GM12878 (cell line): ENCODE results near the gene PHOSPHO1. TPM values are rescaled to one million over a fixed set of nuclear protein-coding genes. Genes with fewer than 3 reads are reported as not detected.
A peak's percentile ranks its signal among the peaks of the same experiment; 100 is the strongest.

Experiments
- BACH1 ChIP-seq: fragments of 450-650 bp; IDR thresholded peaks from 2 replicates; pipeline ENCODE4 v1.6.1; 2017; ENCODE audit warnings: mild to moderate bottlenecking, borderline replicate concordance
- CEBPB ChIP-seq, 2 experiments: fragments of 150-350 bp in 1 of 2; IDR thresholded peaks; 2 replicates each; pipeline ENCODE4 v1.6.1; 2012 to 2014; ENCODE audit warnings: low read depth in 2 of 2, low read length in 2 of 2, borderline replicate concordance in 1 of 2, inconsistent platforms in 1 of 2
- CHD1 ChIP-seq: IDR thresholded peaks from 2 replicates; pipeline ENCODE4 v1.6.1; 2012; ENCODE audit warnings: low read depth, low read length, improper control_type of control experiment
- CHD2 ChIP-seq: IDR thresholded peaks from 2 replicates; pipeline ENCODE4 v1.6.1; 2011; ENCODE audit warnings: low read depth, low read length, improper control_type of control experiment, borderline replicate concordance
- CREB1 ChIP-seq: IDR thresholded peaks from 2 replicates; pipeline ENCODE4 v1.6.1; 2012; ENCODE audit warnings: low read depth, mild to moderate bottlenecking, inconsistent platforms
- ETV6 ChIP-seq, 2 experiments: fragments of 450-650 bp in 1 of 2; IDR thresholded peaks in 1 of 2; conservative IDR thresholded peaks in 1 of 2; 2 replicates each; pipeline ENCODE4 v1.6.1; 2014; ENCODE audit warnings: antibody characterized with exemption in 1 of 2, borderline replicate concordance in 1 of 2, low read depth in 1 of 2, mild to moderate bottlenecking in 1 of 2, moderate library complexity in 1 of 2
- FOS ChIP-seq: IDR thresholded peaks from 3 replicates; pipeline ENCODE4 v1.6.1; 2011; ENCODE audit warnings: borderline replicate concordance; ENCODE audit not compliant: insufficient read length; ENCODE audit errors: extremely low read depth
- JUNB ChIP-seq: IDR thresholded peaks from 2 replicates; pipeline ENCODE4 v1.6.1; 2016; ENCODE audit warnings: antibody characterized with exemption, mild to moderate bottlenecking
- KAT2A ChIP-seq: conservative IDR thresholded peaks from 2 replicates; pipeline ENCODE4 v1.6.1; 2011; ENCODE audit warnings: low read depth, low read length; ENCODE audit not compliant: control insufficient read depth
- KLF5 ChIP-seq: fragments of 450-650 bp; IDR thresholded peaks from 2 replicates; pipeline ENCODE4 v1.6.1; 2014; ENCODE audit warnings: mild to moderate bottlenecking; ENCODE audit not compliant: partially characterized antibody
- LARP7 ChIP-seq: fragments of 450-650 bp; IDR thresholded peaks from 2 replicates; pipeline ENCODE4 v1.6.1; 2017; ENCODE audit warnings: mild to moderate bottlenecking
- MEF2B ChIP-seq: fragments of 450-650 bp; IDR thresholded peaks from 2 replicates; pipeline ENCODE4 v1.6.1; 2018; ENCODE audit warnings: mild to moderate bottlenecking, moderate library complexity; ENCODE audit not compliant: partially characterized antibody, poor library complexity, severe bottlenecking
- NBN ChIP-seq: fragments of 450-650 bp; IDR thresholded peaks from 2 replicates; pipeline ENCODE4 v1.6.1; 2016
- NR2C1 ChIP-seq: fragments of 450-650 bp; IDR thresholded peaks from 2 replicates; pipeline ENCODE4 v1.6.1; 2017; ENCODE audit warnings: antibody characterized with exemption, mild to moderate bottlenecking, moderate library complexity
- POLR2AphosphoS2 ChIP-seq: IDR thresholded peaks from 2 replicates; pipeline ENCODE4 v1.6.1; 2011; ENCODE audit warnings: low read depth, mild to moderate bottlenecking, low read length, improper control_type of control experiment, moderate library complexity
- SKIL ChIP-seq: fragments of 450-650 bp; IDR thresholded peaks from 2 replicates; pipeline ENCODE4 v1.6.1; 2017; ENCODE audit warnings: mild to moderate bottlenecking, low read depth, inconsistent platforms; ENCODE audit not compliant: poor library complexity, severe bottlenecking
- SRF ChIP-seq, 2 experiments: IDR thresholded peaks; 2 replicates each; pipeline ENCODE4 v1.6.1; 2011; ENCODE audit warnings: low read depth in 2 of 2, low read length in 2 of 2, mild to moderate bottlenecking in 1 of 2, moderate library complexity in 1 of 2
- STAT1 ChIP-seq: fragments of 450-650 bp; conservative IDR thresholded peaks from 2 replicates; pipeline ENCODE4 v1.6.1; 2014; ENCODE audit warnings: antibody characterized with exemption, mild to moderate bottlenecking
- TCF12 ChIP-seq: IDR thresholded peaks from 2 replicates; pipeline ENCODE4 v1.6.1; 2011; ENCODE audit warnings: low read depth, mild to moderate bottlenecking, low read length
- ZBTB33 ChIP-seq: fragments of 450-650 bp; IDR thresholded peaks from 2 replicates; pipeline ENCODE4 v1.6.1; 2017; ENCODE audit warnings: mild to moderate bottlenecking
- ZNF687 ChIP-seq: fragments of 450-650 bp; IDR thresholded peaks from 2 replicates; pipeline ENCODE4 v1.6.1; 2017; ENCODE audit warnings: mild to moderate bottlenecking, moderate library complexity
- polyA plus RNA-seq, 11 experiments: library from polyadenylated mRNA; depleted of rRNA in 4 of 11; unstranded in 6 of 11; stranded (reverse) in 5 of 11; fragments of >200 nt; fragmentation: Nextera tagmentation in 4 of 11; fragmentation: Illumina TruSeq in 1 of 11; extraction: Ambion mirVana in 4 of 11; extraction: Trizol in 1 of 11; gene quantifications; 1 replicate in 1 of 11; 2 replicates in 10 of 11; pipeline versions ENCODE4 v1.2.1 to v1.2.3, GENCODE V29; 2011 to 2016; ENCODE audit warnings: inconsistent platforms in 2 of 11, missing spikeins in 2 of 11, low read depth in 1 of 11
- total RNA-seq, 4 experiments: library from RNA; depleted of rRNA in 3 of 4; stranded (reverse); fragments of >200 nt in 3 of 4; fragmentation: Illumina TruSeq in 1 of 4; extraction: Trizol in 1 of 4; gene quantifications; 2 replicates each; pipeline versions ENCODE4 v1.2.1 to v1.2.3, GENCODE V29; 2013 to 2021

The PHOSPHO1 gene
- total and polyA plus RNA-seq, 10 of the 15 experiments (the other 5 are each of a cell fraction or from before 2014, with no cell fraction given): 0.03 to 1.5 (median 0.16) TPM; not detected in 2

- TF ChIP-seq ZNF687: peak; percentile 86
- TF ChIP-seq NBN: no peak; the same call in none of the 2 replicates
- TF ChIP-seq MEF2B: peak; percentile 99
- TF ChIP-seq CREB1: 0 out of 2 replicates have a peak, but pooled peaks have one; percentile 33
- 0 out of 2 replicates have a peak, but pooled peaks have one; percentile 34 for TF ChIP-seq CHD1
- TF ChIP-seq SRF (IDR thresholded peaks at IDR 0.05; ENCODE audit: low read depth in 2 of 2, low read length in 2 of 2): peak in 1 of 2 experiments; percentile 14; a peak in 1 of 4 replicates
- peak; percentile 44; the same call in 1 of the 2 replicates for TF ChIP-seq JUNB
- no peak for TF ChIP-seq STAT1
- peak; percentile 52 for TF ChIP-seq SKIL
- TF ChIP-seq FOS: no peak
- TF ChIP-seq CEBPB (IDR thresholded peaks at IDR 0.05; ENCODE audit: borderline replicate concordance in 1 of 2, low read depth in 2 of 2, low read length in 2 of 2): no peak
- peak; percentile 70; the same call in 1 of the 2 replicates for TF ChIP-seq CHD2
- TF ChIP-seq TCF12: no peak
- no peak; the same call in none of the 2 replicates for TF ChIP-seq POLR2AphosphoS2
- TF ChIP-seq LARP7: peak; percentile 66
- peak; percentile 30 for TF ChIP-seq KLF5
- TF ChIP-seq ETV6 (conservative IDR thresholded peaks at IDR 0.05 in 1 of 2, IDR thresholded peaks at IDR 0.05 in 1 of 2; ENCODE audit: borderline replicate concordance in 1 of 2, low read depth in 1 of 2): peak in 1 of 2 experiments; percentile 71; a peak in 1 of 4 replicates
- no peak for TF ChIP-seq KAT2A
- TF ChIP-seq ZBTB33: no peak
- peak; percentile 85 for TF ChIP-seq BACH1
- no peak for TF ChIP-seq NR2C1
Measured at GRCh38 chr17:49210158-49211029, 20.2 kb downstream of the PHOSPHO1 start, which contains the start of the genes ABI3 and GNGT2 (continued).
